ENCODE results near the gene ITPKC.

DNA sequence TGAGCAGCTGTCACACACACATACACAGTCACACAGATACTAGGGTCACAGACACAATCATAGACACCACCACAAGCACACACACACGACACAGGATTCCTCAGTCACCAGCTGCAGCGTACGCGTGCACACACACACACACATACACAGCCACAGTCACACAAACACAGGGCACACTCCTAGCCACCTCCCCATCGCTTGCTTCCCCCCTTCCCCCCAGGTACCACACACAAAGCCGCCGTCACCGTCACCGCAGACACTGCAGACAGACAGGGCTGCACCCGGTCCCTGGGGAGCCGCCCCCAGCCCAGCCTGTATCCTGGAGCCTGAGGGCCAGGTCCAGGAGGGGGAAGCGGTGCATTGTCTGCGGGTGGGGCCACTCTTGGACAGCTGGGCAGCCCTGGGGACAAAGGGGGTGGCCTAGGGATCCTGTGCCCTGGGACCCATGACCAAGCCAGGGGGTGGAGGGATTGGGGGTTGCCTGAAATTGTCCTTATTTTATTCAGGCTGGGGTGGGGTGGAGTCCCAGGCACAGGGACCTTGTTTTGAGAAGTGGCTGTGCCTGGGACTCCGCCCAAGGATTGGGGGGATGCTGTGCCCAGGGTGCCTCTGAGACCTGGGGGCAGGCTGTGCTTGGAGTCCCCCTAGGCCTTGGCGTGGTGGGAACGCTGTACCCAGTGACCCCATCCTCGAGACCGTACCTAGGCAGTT lies 27.4 kb upstream of the ITPKC start:
- TF ChIP-seq CTCF (conservative IDR thresholded peaks at IDR 0.05; ENCODE audit: low read length) (no peak), EZH2phosphoT487 (IDR thresholded peaks at IDR 0.05; ENCODE audit: borderline replicate concordance, low read depth, low read length) (no peak)
